Vagina (tissue), 2 donors: Measurements from ENCODE around the gene DMTF1. TPM values are rescaled to one million over a fixed set of nuclear protein-coding genes. Genes with fewer than 3 reads are reported as not detected.
A peak's percentile ranks its signal among the peaks of the same experiment; 100 is the strongest.

ENCODE experiments used
- DNase-seq, 2 donors: peaks; one replicate each; pipeline ENCODE4 v3.0.0-alpha.2; 2017; ENCODE audit errors: extremely low spot score in 2 of 2
- H3K27ac ChIP-seq: fragments of 200-600 bp; sonication (generic); one replicate; pipeline ENCODE4 v1.5.1; 2019
- H3K27me3 ChIP-seq: fragments of 200-600 bp; sonication (generic); one replicate; pipeline ENCODE4 v1.5.1; 2019
- H3K36me3 ChIP-seq, 2 donors: fragments of 200-600 bp; sonication (generic); one replicate each; pipeline ENCODE4 v1.5.1; 2017 to 2019
- H3K4me1 ChIP-seq: fragments of 200-600 bp; sonication (generic); one replicate; pipeline ENCODE4 v1.5.1; 2019
- H3K4me3 ChIP-seq, 2 donors: fragments of 200-600 bp; sonication (generic); 1 replicate in 1 of 2; 2 replicates in 1 of 2; pipeline ENCODE4 v1.5.1; 2016 to 2019
- H3K9me3 ChIP-seq: fragments of 200-600 bp; sonication (generic); one replicate; pipeline ENCODE4 v1.5.1; 2019
- POLR2A ChIP-seq, 2 donors: fragments of 450-650 bp; IDR thresholded peaks; one replicate each; pipeline ENCODE4 v1.6.1; 2017; ENCODE audit warnings: antibody characterized with exemption in 2 of 2, mild to moderate bottlenecking in 2 of 2, moderate library complexity in 2 of 2
- POLR2AphosphoS5 ChIP-seq, 2 donors: sonication (generic); formaldehyde crosslinking; IDR thresholded peaks; one replicate each; pipeline ENCODE4 v1.9.0; 2017; ENCODE audit warnings: antibody characterized with exemption in 2 of 2, mild to moderate bottlenecking in 2 of 2, low read depth in 1 of 2; ENCODE audit not compliant: insufficient read depth in 1 of 2
- intact Hi-C: fragments of 100-400 bp; cut with DNase I; formaldehyde crosslinking; loops from one replicate; pipeline ENCODE4 v1.15.1; 2023
- total RNA-seq: library from RNA; depleted of rRNA; stranded (reverse); fragments of >200 nt; gene quantifications from one replicate; pipeline ENCODE4 v1.2.3, GENCODE V29; 2016
- TF ChIP-seq, protein P1 (sequence below), 3 experiments: fragments of 450-650 bp in 2 of 3; fragments of 200-600 bp in 1 of 3; sonication (generic) in 1 of 3; IDR thresholded peaks; one replicate each; pipeline ENCODE4 v1.5.1; 2017 to 2019; ENCODE audit warnings: antibody characterized with exemption in 3 of 3, mild to moderate bottlenecking in 2 of 3, moderate library complexity in 2 of 3

DMTF1 gene
- total RNA-seq, 1 donor from 2014 or later = 86.9 TPM

DNA sequence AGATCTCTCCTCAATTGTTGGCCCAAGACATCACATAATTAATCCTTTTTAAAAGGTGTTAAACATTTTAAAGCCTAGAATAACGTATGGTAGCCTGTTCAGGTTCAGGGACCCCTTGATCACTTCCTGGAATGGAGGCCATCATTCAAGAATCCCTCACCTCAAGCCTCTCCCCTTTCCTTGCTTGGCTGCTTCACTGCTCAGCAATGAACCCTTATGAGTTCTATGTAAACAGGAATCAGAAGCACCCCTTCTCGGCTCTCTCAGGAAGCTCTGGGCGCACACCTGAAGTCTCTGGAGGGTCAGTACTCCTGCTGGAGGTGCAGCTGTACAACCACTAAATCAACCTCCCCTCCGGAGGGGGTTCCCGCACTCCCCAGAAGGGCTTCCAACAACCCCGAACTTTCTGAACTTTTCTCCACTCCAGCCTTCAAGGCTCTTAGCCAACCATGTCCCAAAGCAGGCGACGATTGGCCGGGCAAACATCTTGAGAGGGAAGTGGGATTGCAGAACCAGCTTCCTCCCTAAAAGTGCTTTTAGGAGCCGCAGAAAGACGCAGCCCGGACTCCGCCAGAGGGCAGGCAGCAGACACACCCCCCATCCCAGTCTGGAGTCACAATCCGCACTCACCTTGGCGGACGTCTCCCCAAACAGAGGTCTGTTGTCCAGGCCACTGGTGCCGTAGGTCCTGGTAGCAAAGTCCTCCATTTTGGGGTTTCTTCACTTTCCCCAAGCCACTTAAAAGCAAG, 66.7 kb downstream of the DMTF1 start:
- no peaks in the 10 kb centered on the region for H3K9me3 ChIP-seq
- H3K27ac ChIP-seq = peak overlapping the region; percentile 87
- H3K4me1 ChIP-seq = peaks cover 42% of the 10 kb centered on the region
- H3K27me3 ChIP-seq = no peaks in the 10 kb centered on the region
- peak overlapping the region; percentile 77 to 79 for H3K4me3 ChIP-seq
- TF ChIP-seq POLR2A (IDR thresholded peaks at IDR 0.05) (no peak), POLR2AphosphoS5 (IDR thresholded peaks at IDR 0.05; ENCODE audit: insufficient read depth in 1 of 2, low read depth in 1 of 2) (no peak)
- TF ChIP-seq, protein P1, sequence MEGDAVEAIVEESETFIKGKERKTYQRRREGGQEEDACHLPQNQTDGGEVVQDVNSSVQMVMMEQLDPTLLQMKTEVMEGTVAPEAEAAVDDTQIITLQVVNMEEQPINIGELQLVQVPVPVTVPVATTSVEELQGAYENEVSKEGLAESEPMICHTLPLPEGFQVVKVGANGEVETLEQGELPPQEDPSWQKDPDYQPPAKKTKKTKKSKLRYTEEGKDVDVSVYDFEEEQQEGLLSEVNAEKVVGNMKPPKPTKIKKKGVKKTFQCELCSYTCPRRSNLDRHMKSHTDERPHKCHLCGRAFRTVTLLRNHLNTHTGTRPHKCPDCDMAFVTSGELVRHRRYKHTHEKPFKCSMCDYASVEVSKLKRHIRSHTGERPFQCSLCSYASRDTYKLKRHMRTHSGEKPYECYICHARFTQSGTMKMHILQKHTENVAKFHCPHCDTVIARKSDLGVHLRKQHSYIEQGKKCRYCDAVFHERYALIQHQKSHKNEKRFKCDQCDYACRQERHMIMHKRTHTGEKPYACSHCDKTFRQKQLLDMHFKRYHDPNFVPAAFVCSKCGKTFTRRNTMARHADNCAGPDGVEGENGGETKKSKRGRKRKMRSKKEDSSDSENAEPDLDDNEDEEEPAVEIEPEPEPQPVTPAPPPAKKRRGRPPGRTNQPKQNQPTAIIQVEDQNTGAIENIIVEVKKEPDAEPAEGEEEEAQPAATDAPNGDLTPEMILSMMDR (IDR thresholded peaks at IDR 0.05) = no peak
- peak in 1 of 2 donors; percentile 92 for DNase-seq
- intact Hi-C loops = no loop called here
- H3K36me3 ChIP-seq = no peaks in the 10 kb centered on the region

- intact Hi-C loops = loop anchor here (10.0 kb wide), 1 partner anchor 65 kb away; the partner anchor contains the start of gene DMTF1
- H3K27me3 ChIP-seq = no peaks in the 10 kb centered on the region
- TF ChIP-seq POLR2A (IDR thresholded peaks at IDR 0.05) (peak in 1 of 2 donors; percentile 52), POLR2AphosphoS5 (IDR thresholded peaks at IDR 0.05; ENCODE audit: insufficient read depth in 1 of 2, low read depth in 1 of 2) (peak in 1 of 2 donors; percentile 81)
- TF ChIP-seq, protein P1 (IDR thresholded peaks at IDR 0.05) = no peak
- H3K4me3 ChIP-seq = peak within 1 kb of the TSS; percentile 77 to 79
- no peak for DNase-seq
- H3K9me3 ChIP-seq = no peaks in the 10 kb centered on the region
- H3K27ac ChIP-seq = peak within 1 kb of the TSS; percentile 87
- peaks cover 36% of the 10 kb centered on the region for H3K4me1 ChIP-seq
- no peaks in the 10 kb centered on the region for H3K36me3 ChIP-seq
These were observed 67.3 kb downstream of the DMTF1 start, which contains the start of gene TMEM243 for GRCh38 chr7:87219545-87220025. TMEM243 (minus strand) TSS chr7:87219732; CDS start chr7:87219503, 229 bp downstream.

GRCh38 chr7:87220026-87220733, 67.9 kb downstream of the DMTF1 start:
- no peaks in the 10 kb centered on the region for H3K9me3 ChIP-seq
- no peaks in the 10 kb centered on the region for H3K27me3 ChIP-seq
- TF ChIP-seq POLR2AphosphoS5 (IDR thresholded peaks at IDR 0.05; ENCODE audit: insufficient read depth in 1 of 2, low read depth in 1 of 2) (peak; percentile 60 to 94), POLR2A (IDR thresholded peaks at IDR 0.05) (peak in 1 of 2 donors; percentile 88)
- TF ChIP-seq, protein P1 (IDR thresholded peaks at IDR 0.05) = no peak
- intact Hi-C loops = loop anchor here (10.0 kb wide), 1 partner anchor 65 kb away; the partner anchor contains the start of gene DMTF1
- H3K36me3 ChIP-seq = no peaks in the 10 kb centered on the region
- DNase-seq = no peak
- peak overlapping the region; percentile 77 to 79 for H3K4me3 ChIP-seq
- H3K27ac ChIP-seq = peak overlapping the region; percentile 87
- H3K4me1 ChIP-seq = peaks cover 31% of the 10 kb centered on the region

GRCh38 chr7:87220734-87221215, 68.5 kb downstream of the DMTF1 start:
- DNase-seq = no peak
- intact Hi-C loops = loop anchor here (10.0 kb wide), 1 partner anchor 66 kb away; the partner anchor contains the start of gene DMTF1

More at GRCh38 chr7:87220734-87221215, 68.5 kb downstream of the DMTF1 start:
- Histone ChIP-seq H3K4me1 (peaks cover 31% of the 10 kb centered on the region), H3K4me3 (peak overlapping the region; percentile 77 to 79), H3K36me3 (no peaks in the 10 kb centered on the region), H3K9me3 (no peaks in the 10 kb centered on the region), H3K27ac (peak overlapping the region; percentile 87), H3K27me3 (no peaks in the 10 kb centered on the region)
- TF ChIP-seq, protein P1 (IDR thresholded peaks at IDR 0.05) = no peak
- TF ChIP-seq POLR2AphosphoS5 (IDR thresholded peaks at IDR 0.05; ENCODE audit: insufficient read depth in 1 of 2, low read depth in 1 of 2) = peak in 1 of 2 donors; percentile 15
- no peak for TF ChIP-seq POLR2A (IDR thresholded peaks at IDR 0.05)
